Measurements from ENCODE around the gene HPCAL1. TPM values are rescaled to one million over a fixed set of nuclear protein-coding genes. Genes with fewer than 3 reads are reported as not detected.
A peak's percentile ranks its signal among the peaks of the same experiment; 100 is the strongest.

HPCAL1 gene
- total RNA-seq, 1 experiment from 2014 or later, result 165 TPM

GRCh38 chr2:10400568-10400977 is 97.9 kb downstream of the HPCAL1 start:
- DNase-seq (ENCODE audit: low read depth), result no peak
- in situ Hi-C loops (cut with HindIII; ENCODE audit: low pct_unique_long_range_greater_than_20kb, low sequenced_read_pairs), result no loop called here

- DNase-seq (ENCODE audit: low read depth), result no peak
- in situ Hi-C loops (cut with HindIII; ENCODE audit: low pct_unique_long_range_greater_than_20kb, low sequenced_read_pairs), result no loop called here
These were observed 98.6 kb downstream of the HPCAL1 start for GRCh38 chr2:10400978-10401951.

DNA sequence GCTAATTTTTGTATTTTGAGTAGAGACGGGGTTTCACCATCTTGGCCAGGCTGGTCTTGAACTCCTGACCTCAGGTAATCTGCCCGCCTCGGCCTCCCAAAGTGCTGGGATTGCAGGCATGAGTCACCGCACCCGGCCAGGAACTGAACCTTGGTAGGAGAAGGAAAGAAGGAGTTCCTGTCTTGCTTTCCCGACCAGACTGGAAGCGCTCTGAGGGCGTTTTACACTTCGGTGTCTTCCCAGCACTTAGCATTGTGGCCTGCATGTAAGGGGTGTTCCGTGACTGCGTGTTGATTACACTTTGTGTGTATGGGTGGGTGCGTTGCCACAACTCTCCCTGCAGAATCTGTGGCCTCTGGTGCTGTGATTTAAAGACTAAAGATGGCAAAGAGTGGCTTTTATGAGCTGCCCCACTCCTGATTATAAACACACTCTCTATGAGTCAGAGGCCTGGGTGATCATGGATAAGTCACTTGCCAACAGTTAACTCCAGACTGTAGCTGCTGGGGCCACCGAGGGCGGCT is 99.4 kb downstream of the HPCAL1 start:
- DNase-seq (ENCODE audit: low read depth), result no peak
- in situ Hi-C loops (cut with HindIII; ENCODE audit: low pct_unique_long_range_greater_than_20kb, low sequenced_read_pairs), result no loop called here

GRCh38 chr2:10402653-10403215 is 100.0 kb downstream of the HPCAL1 start:
- in situ Hi-C loops (cut with HindIII; ENCODE audit: low pct_unique_long_range_greater_than_20kb, low sequenced_read_pairs), result no loop called here
- no peak for DNase-seq (ENCODE audit: low read depth)

GRCh38 chr2:10404324-10405143 is 101.8 kb downstream of the HPCAL1 start:
- no peak for DNase-seq (ENCODE audit: low read depth)
- in situ Hi-C loops (cut with HindIII; ENCODE audit: low pct_unique_long_range_greater_than_20kb, low sequenced_read_pairs), result no loop called here

DNA sequence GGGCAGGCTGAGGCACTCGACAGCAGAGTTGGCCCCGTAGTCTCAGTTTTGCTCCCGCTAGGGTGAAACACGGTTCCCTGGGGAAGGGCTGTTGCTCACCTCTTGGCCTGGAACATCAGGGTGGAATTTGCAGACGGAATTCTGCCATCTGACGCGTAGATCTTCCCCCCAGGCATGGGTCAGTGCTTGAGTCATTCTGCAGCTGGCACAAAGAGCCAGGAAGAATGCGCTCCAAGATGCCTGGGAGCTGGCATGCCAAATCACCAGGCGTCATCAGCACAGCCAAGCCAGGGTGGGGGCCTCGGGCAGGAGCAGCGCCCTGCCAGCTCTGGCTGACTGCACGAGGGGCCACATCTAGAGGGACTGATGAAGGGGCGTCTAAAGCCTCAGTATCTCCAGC is 102.7 kb downstream of the HPCAL1 start:
- in situ Hi-C loops (cut with HindIII; ENCODE audit: low pct_unique_long_range_greater_than_20kb, low sequenced_read_pairs), result no loop called here

GRCh38 chr2:10406016-10406415 is 103.3 kb downstream of the HPCAL1 start:
- DNase-seq (ENCODE audit: low read depth), result no peak
- in situ Hi-C loops (cut with HindIII; ENCODE audit: low pct_unique_long_range_greater_than_20kb, low sequenced_read_pairs), result no loop called here

More for the DNA sequence above, 102.7 kb downstream of the HPCAL1 start:
- peak; percentile 92 for DNase-seq (ENCODE audit: low read depth)

GRCh38 chr2:10406491-10407188 is 103.9 kb downstream of the HPCAL1 start:
- DNase-seq (ENCODE audit: low read depth), result no peak
- in situ Hi-C loops (cut with HindIII; ENCODE audit: low pct_unique_long_range_greater_than_20kb, low sequenced_read_pairs), result no loop called here

GRCh38 chr2:10407432-10407831 is 104.7 kb downstream of the HPCAL1 start:
- in situ Hi-C loops (cut with HindIII; ENCODE audit: low pct_unique_long_range_greater_than_20kb, low sequenced_read_pairs), result no loop called here
- no peak for DNase-seq (ENCODE audit: low read depth)

- in situ Hi-C loops (cut with HindIII; ENCODE audit: low pct_unique_long_range_greater_than_20kb, low sequenced_read_pairs), result no loop called here
- peak; percentile 95 for DNase-seq (ENCODE audit: low read depth)
These were observed 105.3 kb downstream of the HPCAL1 start for GRCh38 chr2:10407841-10408648.

- DNase-seq (ENCODE audit: low read depth), result peak; percentile 90
- in situ Hi-C loops (cut with HindIII; ENCODE audit: low pct_unique_long_range_greater_than_20kb, low sequenced_read_pairs), result no loop called here
These were observed 106.2 kb downstream of the HPCAL1 start for GRCh38 chr2:10408649-10409579.

- in situ Hi-C loops (cut with HindIII; ENCODE audit: low pct_unique_long_range_greater_than_20kb, low sequenced_read_pairs), result no loop called here
- DNase-seq (ENCODE audit: low read depth), result peak; percentile 57
These were observed 107.5 kb downstream of the HPCAL1 start for GRCh38 chr2:10410001-10410822.

DNA sequence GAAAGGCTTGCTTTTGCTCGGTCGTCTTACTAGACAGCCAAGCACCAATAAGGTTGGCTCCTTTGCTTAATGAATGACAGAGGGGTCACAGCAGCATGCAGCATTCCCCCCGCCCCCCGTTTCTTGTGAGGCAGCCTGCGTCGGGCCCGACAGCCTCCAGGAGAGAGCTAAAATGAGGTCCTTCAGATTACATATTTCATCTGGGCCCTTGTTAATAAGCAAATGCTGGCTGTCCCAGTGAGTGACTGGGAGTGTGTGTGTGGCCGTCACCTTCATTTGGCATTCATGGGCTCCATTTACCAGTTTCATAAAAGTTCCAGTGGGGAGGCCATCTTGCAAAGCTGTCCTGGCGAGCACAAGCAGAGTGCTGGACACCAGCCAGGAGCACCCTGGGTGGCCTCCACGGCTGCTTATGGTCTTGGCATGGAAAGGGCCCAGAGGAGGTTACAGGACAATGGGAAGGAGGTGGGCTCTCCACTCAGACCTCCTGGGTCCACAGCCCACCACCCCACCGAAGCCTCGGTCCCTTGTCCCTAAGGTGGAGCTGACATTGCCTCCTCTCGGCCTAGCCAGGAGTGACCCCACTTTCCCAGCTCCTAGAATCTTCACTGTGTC is 108.2 kb downstream of the HPCAL1 start:
- in situ Hi-C loops (cut with HindIII; ENCODE audit: low pct_unique_long_range_greater_than_20kb, low sequenced_read_pairs), result no loop called here

DNA sequence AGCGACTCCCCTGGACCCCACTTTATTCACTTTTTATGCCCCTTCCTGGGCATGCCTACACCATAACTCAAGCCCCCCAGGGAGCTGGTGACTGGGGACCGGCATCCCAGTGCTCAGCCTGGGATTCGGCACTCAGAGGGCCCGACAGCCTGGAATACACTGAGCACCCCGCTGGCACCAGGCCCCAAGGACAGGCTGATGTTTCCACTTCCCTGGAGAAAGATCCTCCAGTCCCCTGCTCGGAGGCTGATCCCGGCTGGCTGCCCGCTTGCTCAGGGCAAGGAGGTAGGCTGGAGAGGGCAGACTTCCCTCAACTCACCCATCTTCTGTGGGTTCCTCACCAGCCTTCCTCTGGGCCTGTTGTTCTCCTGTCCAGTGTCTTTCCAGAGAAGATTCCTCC is 108.9 kb downstream of the HPCAL1 start:
- in situ Hi-C loops (cut with HindIII; ENCODE audit: low pct_unique_long_range_greater_than_20kb, low sequenced_read_pairs), result no loop called here
- DNase-seq (ENCODE audit: low read depth), result no peak

More for the DNA sequence above, 108.2 kb downstream of the HPCAL1 start:
- DNase-seq (ENCODE audit: low read depth), result no peak

GRCh38 chr2:10412380-10412779 is 109.7 kb downstream of the HPCAL1 start:
- in situ Hi-C loops (cut with HindIII; ENCODE audit: low pct_unique_long_range_greater_than_20kb, low sequenced_read_pairs), result no loop called here
- DNase-seq (ENCODE audit: low read depth), result no peak

Measured in Caki2 (cell line).